Thyroid gland (tissue), 4 donors: ENCODE measurements around the gene RNF13.

Experiments used
- POLR2A ChIP-seq, 2 donors: fragments of 450-650 bp; IDR thresholded peaks; one replicate each; pipeline ENCODE4 v1.6.1; 2017; ENCODE audit warnings: antibody characterized with exemption in 2 of 2, mild to moderate bottlenecking in 2 of 2, moderate library complexity in 1 of 2
- TF ChIP-seq, protein P1 (sequence below), 6 experiments: fragments of 200-600 bp in 3 of 6; fragments of 450-650 bp in 3 of 6; sonication (generic) in 3 of 6; IDR thresholded peaks; one replicate each; pipeline ENCODE4 v1.5.1; 2016 to 2019; ENCODE audit warnings: antibody characterized with exemption in 6 of 6, mild to moderate bottlenecking in 2 of 6, inconsistent platforms in 1 of 6, moderate library complexity in 1 of 6

DNA sequence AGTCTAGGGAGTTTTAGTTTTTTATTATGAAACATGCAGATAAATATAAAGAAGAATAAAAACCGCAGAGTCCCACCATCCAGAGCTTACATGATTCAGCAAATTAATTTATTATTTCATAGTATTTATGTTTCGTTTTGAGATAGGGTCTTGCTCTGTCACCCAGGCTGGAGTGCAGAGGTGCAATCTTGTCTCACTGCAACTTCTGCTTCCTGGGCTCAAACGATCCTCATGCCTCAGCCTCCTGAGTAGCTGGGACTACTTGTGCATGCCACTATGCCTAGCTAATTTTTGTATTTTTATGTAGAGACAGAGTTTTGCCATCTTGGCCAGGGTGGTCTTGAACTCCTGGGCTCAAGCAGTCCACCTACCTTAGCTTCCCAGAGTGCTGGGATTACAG lies 13.6 kb downstream of the RNF13 start:
- TF ChIP-seq, protein P1, sequence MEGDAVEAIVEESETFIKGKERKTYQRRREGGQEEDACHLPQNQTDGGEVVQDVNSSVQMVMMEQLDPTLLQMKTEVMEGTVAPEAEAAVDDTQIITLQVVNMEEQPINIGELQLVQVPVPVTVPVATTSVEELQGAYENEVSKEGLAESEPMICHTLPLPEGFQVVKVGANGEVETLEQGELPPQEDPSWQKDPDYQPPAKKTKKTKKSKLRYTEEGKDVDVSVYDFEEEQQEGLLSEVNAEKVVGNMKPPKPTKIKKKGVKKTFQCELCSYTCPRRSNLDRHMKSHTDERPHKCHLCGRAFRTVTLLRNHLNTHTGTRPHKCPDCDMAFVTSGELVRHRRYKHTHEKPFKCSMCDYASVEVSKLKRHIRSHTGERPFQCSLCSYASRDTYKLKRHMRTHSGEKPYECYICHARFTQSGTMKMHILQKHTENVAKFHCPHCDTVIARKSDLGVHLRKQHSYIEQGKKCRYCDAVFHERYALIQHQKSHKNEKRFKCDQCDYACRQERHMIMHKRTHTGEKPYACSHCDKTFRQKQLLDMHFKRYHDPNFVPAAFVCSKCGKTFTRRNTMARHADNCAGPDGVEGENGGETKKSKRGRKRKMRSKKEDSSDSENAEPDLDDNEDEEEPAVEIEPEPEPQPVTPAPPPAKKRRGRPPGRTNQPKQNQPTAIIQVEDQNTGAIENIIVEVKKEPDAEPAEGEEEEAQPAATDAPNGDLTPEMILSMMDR (IDR thresholded peaks at IDR 0.05): no peak
- TF ChIP-seq POLR2A (IDR thresholded peaks at IDR 0.05): no peak
